ENCODE measurements around the gene PLCB3.
"Not testable (repeated sequence)": the region's sequence is repeated elsewhere in the genome, so short reads cannot be mapped to it uniquely, and the experiment has no call there.

Gene PLCB3

GRCh38 chr11:64237484-64237951 is 13.8 kb upstream of the PLCB3 start:
- no peak for DNase-seq (ENCODE audit: low read depth)

GRCh38 chr11:64238076-64238475 is 13.3 kb upstream of the PLCB3 start:
- no peak for DNase-seq (ENCODE audit: low read depth)

- no peak for DNase-seq (ENCODE audit: low read depth)
Measured at GRCh38 chr11:64238999-64239398, 12.3 kb upstream of the PLCB3 start.

GRCh38 chr11:64239662-64240434 is 11.5 kb upstream of the PLCB3 start:
- DNase-seq (ENCODE audit: low read depth) = no peak

GRCh38 chr11:64240435-64241240 is 10.7 kb upstream of the PLCB3 start, which contains the start of gene FKBP2:
Gene FKBP2 (plus strand): TSS chr11:64241095. CDS start chr11:64242388, 1,293 bp downstream.
- DNase-seq (ENCODE audit: low read depth) = peak; percentile 96

GRCh38 chr11:64241241-64241490 is 10.2 kb upstream of the PLCB3 start:
- peak; percentile 99 for DNase-seq (ENCODE audit: low read depth)

- no peak for DNase-seq (ENCODE audit: low read depth)
Measured at GRCh38 chr11:64241491-64242374, 9.6 kb upstream of the PLCB3 start.

- DNase-seq (ENCODE audit: low read depth) = no peak
Measured at GRCh38 chr11:64243236-64243854, 8.0 kb upstream of the PLCB3 start.

- DNase-seq (ENCODE audit: low read depth) = no peak
Measured at GRCh38 chr11:64244107-64244506, 7.2 kb upstream of the PLCB3 start.

GRCh38 chr11:64244966-64245365 is 6.4 kb upstream of the PLCB3 start:
- DNase-seq (ENCODE audit: low read depth) = no peak

- DNase-seq (ENCODE audit: low read depth) = no peak
Measured at GRCh38 chr11:64245401-64245796, 5.9 kb upstream of the PLCB3 start.

GRCh38 chr11:64245797-64246620 is 5.3 kb upstream of the PLCB3 start:
- DNase-seq (ENCODE audit: low read depth) = peak; percentile 66

- not testable (repeated sequence) for DNase-seq (ENCODE audit: low read depth)
Measured at GRCh38 chr11:64246621-64246870, 4.8 kb upstream of the PLCB3 start.

- peak; percentile 70 for DNase-seq (ENCODE audit: low read depth)
Measured at GRCh38 chr11:64246871-64247728, 4.2 kb upstream of the PLCB3 start, which contains the start of gene PPP1R14B. Gene PPP1R14B (minus strand): TSS chr11:64246943. CDS start chr11:64246673, 270 bp downstream.

- no peak for DNase-seq (ENCODE audit: low read depth)
Measured at GRCh38 chr11:64247729-64248531, 3.4 kb upstream of the PLCB3 start.

- no peak for DNase-seq (ENCODE audit: low read depth)
Measured at GRCh38 chr11:64248578-64248977, 2.8 kb upstream of the PLCB3 start.

GRCh38 chr11:64249038-64249437 is 2.3 kb upstream of the PLCB3 start:
- DNase-seq (ENCODE audit: low read depth) = no peak

- DNase-seq (ENCODE audit: low read depth) = no peak
Measured at GRCh38 chr11:64249563-64250414, 1.5 kb upstream of the PLCB3 start.
